Skeletal muscle tissue (tissue), 4 donors: ENCODE data around the gene PLCH1. TPM values are rescaled to one million over a fixed set of nuclear protein-coding genes. Genes with fewer than 3 reads are reported as not detected.

Experiments
- H3K27ac ChIP-seq: one replicate; pipeline ENCODE4 v1.7.0; 2013; ENCODE audit warnings: mild to moderate bottlenecking, low read depth, low read length, inconsistent platforms
- H3K27me3 ChIP-seq, 3 donors: one replicate each; pipeline ENCODE4 v1.7.0; 2013; ENCODE audit warnings: low read length in 3 of 3; ENCODE audit not compliant: control insufficient read depth in 3 of 3, insufficient read depth in 3 of 3
- H3K36me3 ChIP-seq, 3 donors: one replicate each; pipeline ENCODE4 v1.7.0; 2013; ENCODE audit warnings: low read length in 3 of 3; ENCODE audit not compliant: control insufficient read depth in 3 of 3, insufficient read depth in 3 of 3
- H3K4me1 ChIP-seq, 3 donors: one replicate each; pipeline ENCODE4 v1.7.0; 2013; ENCODE audit warnings: low read length in 3 of 3, mild to moderate bottlenecking in 3 of 3; ENCODE audit not compliant: control insufficient read depth in 3 of 3, insufficient read depth in 3 of 3
- H3K4me3 ChIP-seq, 3 donors: one replicate each; pipeline ENCODE4 v1.7.0; 2013; ENCODE audit warnings: low read length in 3 of 3
- H3K9ac ChIP-seq, 3 donors: one replicate each; pipeline ENCODE4 v1.7.0; 2013; ENCODE audit warnings: low read length in 3 of 3, mild to moderate bottlenecking in 3 of 3, moderate library complexity in 2 of 3, low read depth in 1 of 3
- H3K9me3 ChIP-seq, 3 donors: one replicate each; pipeline ENCODE4 v1.7.0; 2013; ENCODE audit warnings: low read length in 3 of 3; ENCODE audit not compliant: control insufficient read depth in 3 of 3
- total RNA-seq: library from RNA; depleted of rRNA; stranded (reverse); fragments of >200 nt; gene quantifications from one replicate; pipeline ENCODE4 v1.2.3, GENCODE V29; 2014
- donor health status: Osteomylitis.

The PLCH1 gene
- total RNA-seq, 1 donor from 2014 or later, result 0.52 TPM

GRCh38 chr3:155512175-155512866 lies 232.6 kb downstream of the PLCH1 start:
- Histone ChIP-seq H3K36me3 (no peaks in the 10 kb centered on the region), H3K4me3 (no peak overlapping the region), H3K27me3 (no peaks in the 10 kb centered on the region), H3K27ac (no peak overlapping the region), H3K9me3 (peaks cover 0 to 3% (median 0%) of the 10 kb centered on the region in 3 donors), H3K9ac (no peak overlapping the region), H3K4me1 (no peaks in the 10 kb centered on the region)

DNA sequence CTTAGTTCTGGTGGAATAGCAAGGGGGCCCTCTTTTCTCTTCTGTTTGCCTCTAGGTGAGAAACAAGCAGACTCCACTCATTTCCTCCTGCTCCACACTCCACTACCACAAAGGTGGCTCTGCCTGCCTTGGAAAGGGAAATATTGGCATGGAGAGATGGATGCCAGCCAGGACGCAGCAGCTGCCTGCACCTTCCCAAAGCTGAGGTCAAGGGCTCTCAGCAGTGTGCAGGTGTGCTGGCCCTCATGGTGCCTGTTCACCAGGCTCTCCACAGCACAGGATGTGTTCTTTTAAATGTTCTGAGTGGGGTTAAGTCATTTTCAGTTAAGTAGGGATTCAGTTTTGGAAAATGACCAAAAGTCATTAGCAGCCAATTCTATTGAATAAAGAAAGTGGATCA lies 240.2 kb downstream of the PLCH1 start:
- H3K9ac ChIP-seq, result no peak overlapping the region
- no peaks in the 10 kb centered on the region for H3K27me3 ChIP-seq
- H3K27ac ChIP-seq, result no peak overlapping the region
- H3K9me3 ChIP-seq, result no peaks in the 10 kb centered on the region
- no peaks in the 10 kb centered on the region for H3K4me1 ChIP-seq
- H3K36me3 ChIP-seq, result no peaks in the 10 kb centered on the region
- H3K4me3 ChIP-seq, result no peak overlapping the region

DNA sequence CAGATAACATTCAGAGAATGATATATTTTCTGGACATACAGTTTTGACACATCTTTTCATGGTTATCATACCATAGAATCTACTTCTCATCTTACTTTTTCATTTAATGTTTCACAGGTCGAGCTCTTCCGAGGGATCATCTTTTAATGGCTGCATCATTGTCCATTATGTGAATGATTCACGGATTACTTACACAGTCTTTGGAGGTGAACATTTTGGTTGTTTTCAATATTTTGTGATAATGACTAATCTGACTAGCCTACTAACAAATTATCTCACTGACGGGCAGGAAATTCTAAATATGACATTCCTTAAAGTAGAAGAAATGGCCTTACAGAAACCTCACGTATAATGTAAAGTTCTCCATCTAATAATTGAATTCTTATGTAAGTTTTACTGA lies 242.2 kb downstream of the PLCH1 start:
- no peaks in the 10 kb centered on the region for H3K9me3 ChIP-seq
- H3K36me3 ChIP-seq, result no peaks in the 10 kb centered on the region
- H3K27me3 ChIP-seq, result no peaks in the 10 kb centered on the region
- H3K9ac ChIP-seq, result no peak overlapping the region
- no peaks in the 10 kb centered on the region for H3K4me1 ChIP-seq
- H3K4me3 ChIP-seq, result no peak overlapping the region
- no peak overlapping the region for H3K27ac ChIP-seq

DNA sequence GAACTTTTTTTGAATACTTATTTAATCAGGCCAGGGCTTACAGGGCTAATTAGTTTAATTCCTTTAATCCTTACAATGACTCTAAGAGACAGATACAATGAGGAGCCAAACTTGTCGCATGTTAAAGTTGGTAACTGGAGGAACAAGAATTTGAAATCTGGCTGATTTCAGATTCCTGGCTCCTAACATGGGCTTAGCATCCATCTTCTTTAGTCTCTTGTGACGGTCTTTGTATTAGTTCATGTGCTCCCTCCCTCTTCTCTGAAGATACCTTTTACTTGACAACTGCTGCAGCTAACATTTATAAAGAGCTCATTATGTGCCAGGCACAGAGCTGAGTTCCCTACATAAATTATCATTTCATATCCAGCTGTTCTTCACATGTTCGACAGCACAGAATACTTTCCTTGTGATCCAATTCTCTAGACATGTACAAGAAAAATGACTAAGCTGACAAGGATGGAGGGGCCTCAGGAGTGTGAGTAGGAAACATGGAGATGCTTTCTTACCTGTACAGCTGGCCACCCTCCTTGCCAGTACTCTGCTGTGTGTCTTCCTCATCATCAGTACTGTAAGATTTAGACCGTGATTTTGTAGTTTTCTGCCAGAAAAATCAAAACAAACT lies 244.6 kb downstream of the PLCH1 start:
- no peaks in the 10 kb centered on the region for H3K9me3 ChIP-seq
- H3K27ac ChIP-seq, result no peak overlapping the region
- H3K9ac ChIP-seq, result no peak overlapping the region
- no peaks in the 10 kb centered on the region for H3K36me3 ChIP-seq
- no peaks in the 10 kb centered on the region for H3K27me3 ChIP-seq
- H3K4me3 ChIP-seq, result no peak overlapping the region
- no peaks in the 10 kb centered on the region for H3K4me1 ChIP-seq

GRCh38 chr3:155497930-155498647 lies 246.8 kb downstream of the PLCH1 start:
- H3K36me3 ChIP-seq, result no peaks in the 10 kb centered on the region
- H3K9ac ChIP-seq, result no peak overlapping the region
- no peaks in the 10 kb centered on the region for H3K4me1 ChIP-seq
- no peaks in the 10 kb centered on the region for H3K9me3 ChIP-seq
- H3K27ac ChIP-seq, result no peak overlapping the region
- H3K4me3 ChIP-seq, result no peak overlapping the region
- H3K27me3 ChIP-seq, result no peaks in the 10 kb centered on the region

DNA sequence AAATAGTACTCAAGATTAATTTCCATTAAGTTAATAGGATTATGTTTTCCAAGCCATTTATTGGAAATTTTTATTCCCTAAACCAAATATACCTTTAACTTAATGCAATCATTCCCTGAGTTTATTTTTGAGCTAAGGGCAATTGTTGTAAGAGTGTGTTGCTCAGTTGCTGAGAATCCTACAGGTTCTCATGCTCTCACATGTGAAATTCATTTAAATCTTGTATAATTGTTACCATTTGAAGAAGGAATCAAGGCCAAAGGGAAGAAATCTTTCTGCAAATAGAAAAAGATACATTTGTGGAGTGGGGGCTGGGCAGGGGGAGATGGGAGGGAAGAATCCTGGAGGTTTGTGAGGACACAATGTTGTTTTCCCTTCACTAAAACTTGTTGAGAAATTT lies 248.7 kb downstream of the PLCH1 start:
- Histone ChIP-seq H3K27me3 (no peaks in the 10 kb centered on the region), H3K36me3 (no peaks in the 10 kb centered on the region), H3K9ac (no peak overlapping the region), H3K9me3 (no peaks in the 10 kb centered on the region), H3K27ac (no peak overlapping the region), H3K4me3 (no peak overlapping the region), H3K4me1 (no peaks in the 10 kb centered on the region)

DNA sequence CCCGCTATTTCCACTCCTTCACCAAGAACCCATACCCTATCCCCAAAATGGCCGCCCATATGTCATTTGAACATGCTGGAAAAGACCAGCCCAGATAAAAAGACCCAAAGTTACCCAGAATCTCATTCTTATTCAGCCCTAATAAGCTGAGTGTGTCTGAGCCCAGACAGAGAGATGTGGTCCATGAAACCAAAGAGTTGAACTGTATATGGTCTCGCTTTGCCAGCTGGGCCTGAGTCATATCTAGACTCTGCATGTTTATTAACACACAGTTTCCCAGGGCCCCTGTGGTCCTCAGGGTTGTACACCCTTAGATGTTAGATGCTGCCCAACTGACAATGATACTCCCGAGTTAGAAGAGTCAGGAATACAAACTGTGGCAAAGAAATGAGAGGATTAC lies 249.5 kb downstream of the PLCH1 start:
- Histone ChIP-seq H3K9me3 (no peaks in the 10 kb centered on the region), H3K4me1 (no peaks in the 10 kb centered on the region), H3K36me3 (no peaks in the 10 kb centered on the region), H3K9ac (no peak overlapping the region), H3K27me3 (no peaks in the 10 kb centered on the region), H3K4me3 (no peak overlapping the region), H3K27ac (no peak overlapping the region)

DNA sequence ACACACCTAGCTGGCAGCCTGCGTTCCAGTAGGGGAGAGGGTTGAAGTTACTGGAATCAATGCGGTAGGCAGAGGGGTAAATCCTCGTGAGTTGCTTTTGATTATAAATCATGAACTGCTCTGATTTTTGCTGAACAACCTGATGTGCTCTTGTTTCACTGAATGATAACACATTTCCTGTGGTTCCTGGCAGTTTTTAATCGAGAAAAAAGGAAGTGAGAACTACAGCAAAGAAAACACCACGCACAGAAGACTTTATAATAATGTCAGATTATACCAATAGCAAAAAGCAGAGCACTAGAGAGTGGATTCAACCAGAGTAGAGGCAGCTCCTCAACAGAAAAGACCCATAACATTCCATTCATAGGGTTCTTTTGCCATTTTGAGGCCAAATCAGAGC lies 250.5 kb downstream of the PLCH1 start:
- Histone ChIP-seq H3K9me3 (no peaks in the 10 kb centered on the region), H3K4me3 (no peak overlapping the region), H3K36me3 (no peaks in the 10 kb centered on the region), H3K27me3 (no peaks in the 10 kb centered on the region), H3K9ac (no peak overlapping the region), H3K4me1 (no peaks in the 10 kb centered on the region), H3K27ac (no peak overlapping the region)

DNA sequence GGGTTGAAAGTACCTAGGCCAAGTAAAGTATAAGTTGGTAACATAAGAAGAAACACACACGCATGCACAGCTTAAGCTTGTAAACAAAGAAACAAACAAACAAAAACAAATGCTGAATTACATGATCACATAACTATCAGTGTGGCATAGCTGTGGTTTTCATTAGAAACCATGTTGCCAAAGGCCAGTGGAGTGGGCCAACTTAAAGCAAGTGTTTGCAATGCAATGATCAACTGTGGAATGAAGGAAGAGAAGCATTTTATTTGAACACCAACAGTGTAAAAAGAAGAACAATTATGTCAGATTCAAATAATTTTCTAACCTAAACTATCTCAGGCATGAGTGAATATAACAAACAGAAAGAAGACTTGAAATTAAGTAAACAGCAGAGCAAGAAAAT lies 252.0 kb downstream of the PLCH1 start:
- Histone ChIP-seq H3K4me3 (no peak overlapping the region), H3K36me3 (no peaks in the 10 kb centered on the region)

DNA sequence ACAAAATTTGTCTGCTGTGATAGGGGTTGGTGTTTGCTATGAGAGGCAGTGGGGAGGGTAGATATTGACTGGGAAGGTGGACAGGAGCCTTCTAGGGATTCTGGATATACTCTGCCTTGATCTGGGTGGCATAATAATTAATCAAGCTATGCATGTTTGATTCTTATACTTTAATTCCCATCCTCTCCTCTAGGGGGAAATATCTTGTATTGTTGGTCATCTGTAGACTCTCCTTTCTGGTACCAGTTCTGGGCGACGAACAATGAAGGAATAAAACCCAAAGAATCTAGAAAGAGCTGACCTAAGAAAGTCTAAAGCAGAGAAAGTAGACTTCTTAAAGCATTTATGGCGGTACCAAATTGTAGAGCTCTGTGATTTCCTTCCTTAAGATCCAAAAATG lies 253.2 kb downstream of the PLCH1 start:
- no peak overlapping the region for H3K27ac ChIP-seq

More for the DNA sequence above, 252.0 kb downstream of the PLCH1 start:
- no peak overlapping the region for H3K9ac ChIP-seq
- H3K9me3 ChIP-seq, result no peaks in the 10 kb centered on the region
- no peaks in the 10 kb centered on the region for H3K4me1 ChIP-seq
- H3K27ac ChIP-seq, result no peak overlapping the region
- H3K27me3 ChIP-seq, result no peaks in the 10 kb centered on the region

More for the DNA sequence above, 253.2 kb downstream of the PLCH1 start:
- H3K9me3 ChIP-seq, result no peaks in the 10 kb centered on the region
- no peak overlapping the region for H3K9ac ChIP-seq
- no peaks in the 10 kb centered on the region for H3K4me1 ChIP-seq
- no peaks in the 10 kb centered on the region for H3K27me3 ChIP-seq
- no peak overlapping the region for H3K4me3 ChIP-seq
- no peaks in the 10 kb centered on the region for H3K36me3 ChIP-seq
